HEK293 (cell line): Measurements from ENCODE around the gene DCAF8.

Source experiments
- CTCF ChIA-PET: fragments of 350-600 bp; formaldehyde crosslinking; extraction: SDS; loops from one replicate; lab custom pipeline; 2021; ENCODE audit warnings: antibody characterized with exemption; lab: Yijun Ruan, JAX
- POLR2A ChIA-PET: fragments of 300-600 bp; formaldehyde crosslinking; extraction: SDS; loops from one replicate; lab custom pipeline; 2020; ENCODE audit warnings: antibody characterized with exemption, inconsistent platforms; lab: Yijun Ruan, JAX
- H3K27ac ChIP-seq: fragments of 200-500 bp; sonication (Bioruptor generic); 2 replicates; pipeline ENCODE4 v1.5.1; 2014; ENCODE audit warnings: low read depth, low read length, control low read depth, inconsistent platforms; ENCODE audit errors: extremely low read depth
- H3K36me3 ChIP-seq, 2 experiments: fragments of 200-500 bp in 1 of 2; sonication (Bioruptor generic) in 1 of 2; 1 replicate in 1 of 2; 2 replicates in 1 of 2; pipeline ENCODE4 v1.5.1; 2014 to 2017; ENCODE audit warnings: inconsistent platforms in 2 of 2, low read length in 2 of 2; ENCODE audit not compliant: control insufficient read depth in 2 of 2, insufficient read depth in 1 of 2
- H3K4me1 ChIP-seq: fragments of 200-500 bp; sonication (Bioruptor generic); 2 replicates; pipeline ENCODE4 v1.5.1; 2014; ENCODE audit warnings: mild to moderate bottlenecking, low read length, inconsistent platforms; ENCODE audit not compliant: control insufficient read depth, insufficient read depth
- H3K4me3 ChIP-seq: 2 replicates; pipeline ENCODE4 v1.5.1; 2011; ENCODE audit warnings: low read depth, mild to moderate bottlenecking, control low read depth, low read length, moderate library complexity
- H3K9me3 ChIP-seq: fragments of 200-500 bp; sonication (Bioruptor generic); 2 replicates; pipeline ENCODE4 v1.5.1; 2014; ENCODE audit warnings: low read depth, low read length, inconsistent platforms; ENCODE audit not compliant: control insufficient read depth, insufficient read depth
- ELK4 ChIP-seq: IDR thresholded peaks from 2 replicates; pipeline ENCODE4 v1.6.1; 2011; ENCODE audit warnings: mild to moderate bottlenecking, low read depth, low read length, borderline replicate concordance
- GLI2 ChIP-seq: fragments of 450-650 bp; formaldehyde crosslinking; IDR thresholded peaks from 2 replicates; pipeline ENCODE4; 2017; ENCODE audit warnings: missing biosample characterization, missing genetic modification characterization, low read depth, borderline replicate concordance
- HOXC10 ChIP-seq: sonication (generic); formaldehyde crosslinking; IDR thresholded peaks from 2 replicates; pipeline ENCODE4 v1.8.1; 2023; ENCODE audit warnings: mild to moderate bottlenecking, missing genetic modification reagents
- KLF17 ChIP-seq: fragments of 450-650 bp; formaldehyde crosslinking; IDR thresholded peaks from 2 replicates; pipeline ENCODE4 v1.5.1; 2016; ENCODE audit warnings: missing biosample characterization, missing genetic modification characterization
- SCRT2 ChIP-seq: fragments of 450-650 bp; formaldehyde crosslinking; IDR thresholded peaks from 2 replicates; pipeline ENCODE4 v1.5.1; 2016; ENCODE audit warnings: missing biosample characterization, missing genetic modification characterization
- ZIC2 ChIP-seq: fragments of 450-650 bp; formaldehyde crosslinking; IDR thresholded peaks from 2 replicates; pipeline ENCODE4 v1.5.1; 2016; ENCODE audit warnings: missing biosample characterization, missing genetic modification characterization
- ZNF121 ChIP-seq: fragments of 450-650 bp; formaldehyde crosslinking; IDR thresholded peaks from 2 replicates; pipeline ENCODE4 v1.5.1; 2016; ENCODE audit warnings: missing biosample characterization, missing genetic modification characterization
- ZNF133 ChIP-seq: fragments of 450-650 bp; formaldehyde crosslinking; IDR thresholded peaks from 2 replicates; pipeline ENCODE4 v1.5.1; 2016; ENCODE audit warnings: missing biosample characterization, missing genetic modification characterization
- ZNF140 ChIP-seq: fragments of 450-650 bp; formaldehyde crosslinking; IDR thresholded peaks from 2 replicates; pipeline ENCODE4 v1.5.1; 2016; ENCODE audit warnings: missing biosample characterization, missing genetic modification characterization
- ZNF148 ChIP-seq: fragments of 450-650 bp; formaldehyde crosslinking; IDR thresholded peaks from 2 replicates; pipeline ENCODE4 v1.5.0; 2017; ENCODE audit warnings: missing biosample characterization, missing genetic modification characterization, borderline replicate concordance
- ZNF23 ChIP-seq: fragments of 450-650 bp; formaldehyde crosslinking; IDR thresholded peaks from 2 replicates; pipeline ENCODE4 v1.5.1; 2016; ENCODE audit warnings: missing biosample characterization, missing genetic modification characterization, borderline replicate concordance
- ZNF449 ChIP-seq: fragments of 450-650 bp; formaldehyde crosslinking; IDR thresholded peaks from 2 replicates; pipeline ENCODE4 v1.5.1; 2017; ENCODE audit warnings: missing biosample characterization, mild to moderate bottlenecking, missing genetic modification characterization, moderate library complexity
- ZNF549 ChIP-seq: fragments of 450-650 bp; IDR thresholded peaks from 2 replicates; pipeline ENCODE4 v1.5.1; 2018; ENCODE audit warnings: missing biosample characterization, missing genetic modification characterization, mild to moderate bottlenecking, inconsistent platforms, moderate library complexity
- ZNF610 ChIP-seq: fragments of 450-650 bp; formaldehyde crosslinking; IDR thresholded peaks from 2 replicates; pipeline ENCODE4 v1.5.1; 2016; ENCODE audit warnings: missing biosample characterization, missing genetic modification characterization, borderline replicate concordance
- ZSCAN4 ChIP-seq: fragments of 450-650 bp; formaldehyde crosslinking; IDR thresholded peaks from 2 replicates; pipeline ENCODE4 v1.5.1; 2017; ENCODE audit warnings: missing biosample characterization, missing genetic modification characterization

Gene DCAF8

GRCh38 chr1:160277330-160277729 lies 15.0 kb upstream of the DCAF8 start:
- H3K36me3 ChIP-seq, result peaks cover 20 to 62% of the 10 kb centered on the region in 2 experiments
- TF ChIP-seq ZNF133 (tag by site-specific recombination) (no peak), ZNF449 (no peak), ZNF140 (no peak), HOXC10 (CRISPR knock-in tag) (no peak), ELK4 (no peak), ZNF610 (tag by site-specific recombination) (no peak), ZNF148 (tag by site-specific recombination) (no peak), GLI2 (no peak), ZNF23 (tag by site-specific recombination) (no peak), ZIC2 (tag by site-specific recombination) (no peak), ZNF549 (tag by site-specific recombination) (no peak), ZSCAN4 (tag by site-specific recombination) (no peak)
- ChIA-PET CTCF (no interaction called here), POLR2A (no interaction called here)
- no peak overlapping the region for H3K27ac ChIP-seq
- H3K4me3 ChIP-seq, result no peak overlapping the region
- no peaks in the 10 kb centered on the region for H3K9me3 ChIP-seq
- no peaks in the 10 kb centered on the region for H3K4me1 ChIP-seq

GRCh38 chr1:160271025-160271424 lies 8.7 kb upstream of the DCAF8 start:
- TF ChIP-seq SCRT2 (tag by site-specific recombination), result no peak
- no peak for TF ChIP-seq KLF17 (tag by site-specific recombination)
- peak; percentile 70; the same call in 1 of the 2 replicates for TF ChIP-seq ZNF121 (tag by site-specific recombination)
- POLR2A ChIA-PET, result no interaction called here
- CTCF ChIA-PET, result interaction anchor here (2.0 kb wide), 1 partner anchor 21 kb away, joined by 9 read pairs; no protein-coding TSS in a partner anchor

More at GRCh38 chr1:160271025-160271424, 8.7 kb upstream of the DCAF8 start:
- H3K9me3 ChIP-seq, result no peaks in the 10 kb centered on the region
- H3K4me1 ChIP-seq, result no peaks in the 10 kb centered on the region
- no peaks in the 10 kb centered on the region for H3K36me3 ChIP-seq
- no peak overlapping the region for H3K4me3 ChIP-seq
- H3K27ac ChIP-seq, result no peak overlapping the region
